SK-N-SH (cell line): ENCODE results near the gene SNX6. TPM values are rescaled to one million over a fixed set of nuclear protein-coding genes. Genes with fewer than 3 reads are reported as not detected.

Experiments used
- CTCF ChIA-PET: fragments of 300-600, 350-600 bp; formaldehyde crosslinking; extraction: SDS; loops from one replicate; lab custom pipeline; 2021; lab: Yijun Ruan, JAX
- POLR2A ChIA-PET: fragments of 350-600 bp; sonication (Branson Sonifier 250); formaldehyde crosslinking; extraction: SDS; loops from one replicate; lab custom pipeline; 2020; ENCODE audit warnings: antibody characterized with exemption, inconsistent platforms; lab: Yijun Ruan, JAX
- DNase-seq: peaks from one replicate; pipeline ENCODE4 v3.0.0; 2012
- H2AFZ ChIP-seq: fragments of 200-600 bp; sonication (generic); 2 replicates; pipeline ENCODE4 v1.8.1; 2016; ENCODE audit warnings: antibody characterized with exemption, mild to moderate bottlenecking, low read depth
- H3F3A ChIP-seq: fragments of 200-600 bp; sonication (generic); replicated peaks from 2 replicates; pipeline ENCODE3; 2016; ENCODE audit warnings: antibody characterized with exemption, mild to moderate bottlenecking; ENCODE audit not compliant: insufficient read depth
- H3K27ac ChIP-seq, 2 experiments: fragments of 200-500 bp in 1 of 2; fragments of 200-600 bp in 1 of 2; sonication (Bioruptor generic) in 1 of 2; sonication (generic), shearing (Covaris generic) in 1 of 2; 2 replicates each; pipeline versions ENCODE4 v1.5.1 to v1.6.1; 2014 to 2016; ENCODE audit warnings: low read depth in 2 of 2, inconsistent platforms in 1 of 2, low read length in 1 of 2, mild to moderate bottlenecking in 1 of 2, mixed read lengths in 1 of 2
- H3K27me3 ChIP-seq: fragments of 200-600 bp; sonication (generic), shearing (Covaris generic); 2 replicates; pipeline ENCODE4 v1.6.1; 2016; ENCODE audit warnings: mixed run types; ENCODE audit not compliant: insufficient read depth
- H3K36me3 ChIP-seq, 2 experiments: fragments of 200-500 bp in 1 of 2; fragments of 200-600 bp in 1 of 2; sonication (Bioruptor generic) in 1 of 2; sonication (generic) in 1 of 2; replicated peaks in 1 of 2; 2 replicates each; pipeline versions ENCODE3 to v1.5.1; 2014 to 2016; ENCODE audit warnings: low read length in 1 of 2, mild to moderate bottlenecking in 1 of 2; ENCODE audit not compliant: insufficient read depth in 2 of 2, control insufficient read depth in 1 of 2
- H3K4me1 ChIP-seq, 2 experiments: fragments of 200-500 bp in 1 of 2; fragments of 200-600 bp in 1 of 2; sonication (Bioruptor generic) in 1 of 2; sonication (generic), shearing (Covaris generic) in 1 of 2; 2 replicates each; pipeline versions ENCODE4 v1.5.1 to v1.6.1; 2014 to 2016; ENCODE audit warnings: low read depth in 1 of 2, low read length in 1 of 2, mixed run types in 1 of 2; ENCODE audit not compliant: insufficient read depth in 2 of 2, control insufficient read depth in 1 of 2
- H3K4me2 ChIP-seq: fragments of 200-600 bp; sonication (generic), shearing (Covaris generic); 2 replicates; pipeline ENCODE4 v1.6.1; 2017; ENCODE audit warnings: mixed run types
- H3K4me3 ChIP-seq, 2 experiments: fragments of 200-500 bp in 1 of 2; fragments of 200-600 bp in 1 of 2; sonication (Bioruptor generic) in 1 of 2; sonication (generic), shearing (Covaris generic) in 1 of 2; 2 replicates each; pipeline versions ENCODE4 v1.5.1 to v1.8.1; 2014 to 2016; ENCODE audit warnings: low read depth in 2 of 2, inconsistent platforms in 1 of 2, low read length in 1 of 2, mild to moderate bottlenecking in 1 of 2, mixed read lengths in 1 of 2, moderate library complexity in 1 of 2
- H3K79me2 ChIP-seq: fragments of 200-600 bp; sonication (generic); 2 replicates; pipeline ENCODE4 v1.8.1; 2017; ENCODE audit warnings: mild to moderate bottlenecking; ENCODE audit not compliant: insufficient read depth
- H3K9ac ChIP-seq: fragments of 200-600 bp; sonication (generic); 2 replicates; pipeline ENCODE4 v1.6.1; 2017; ENCODE audit warnings: mixed run types
- H3K9me2 ChIP-seq: fragments of 200-600 bp; sonication (generic); 2 replicates; pipeline ENCODE4 v1.6.1; 2017; ENCODE audit warnings: mixed run types
- H3K9me3 ChIP-seq: fragments of 200-600 bp; sonication (generic); 2 replicates; pipeline ENCODE4 v1.6.1; 2017; ENCODE audit warnings: mixed run types, mild to moderate bottlenecking, moderate library complexity
- H4K20me1 ChIP-seq: fragments of 200-600 bp; sonication (generic); 2 replicates; pipeline ENCODE4 v1.6.1; 2017; ENCODE audit warnings: mild to moderate bottlenecking, mixed run types; ENCODE audit not compliant: insufficient read depth
- EP300 ChIP-seq, 2 experiments: IDR thresholded peaks; 2 replicates each; pipeline versions ENCODE4 v1.4.0 to v1.6.1; 2012; ENCODE audit warnings: borderline replicate concordance in 1 of 2, low read depth in 1 of 2, low read length in 1 of 2
- EZH2phosphoT487 ChIP-seq: fragments of 200-600 bp; sonication (generic); IDR thresholded peaks from 2 replicates; pipeline ENCODE4 v1.6.1; 2017; ENCODE audit warnings: low read depth, mixed run types, mild to moderate bottlenecking, antibody characterized with exemption, moderate library complexity, borderline replicate concordance
- FOSL2 ChIP-seq: IDR thresholded peaks from 2 replicates; pipeline ENCODE4 v1.4.0; 2012; ENCODE audit warnings: low read depth, mild to moderate bottlenecking, moderate library complexity, borderline replicate concordance
- FOXJ3 ChIP-seq: sonication (generic); formaldehyde crosslinking; IDR thresholded peaks from 2 replicates; pipeline ENCODE4 v1.5.1; 2020; ENCODE audit warnings: mild to moderate bottlenecking, missing genetic modification reagents
- JUND ChIP-seq: IDR thresholded peaks from 2 replicates; pipeline ENCODE4 v1.4.0; 2012
- MEF2A ChIP-seq: IDR thresholded peaks from 2 replicates; pipeline ENCODE4 v1.4.0; 2012; ENCODE audit warnings: low read depth, borderline replicate concordance
- NRF1 ChIP-seq: IDR thresholded peaks from 2 replicates; pipeline ENCODE4 v1.6.1; 2012; ENCODE audit warnings: low read depth, mild to moderate bottlenecking, low read length
- POLR2AphosphoS5 ChIP-seq: IDR thresholded peaks from 2 replicates; pipeline ENCODE4 v1.6.1; 2012; ENCODE audit warnings: low read depth, low read length
- RAD21 ChIP-seq: IDR thresholded peaks from 2 replicates; pipeline ENCODE4 v1.6.1; 2012; ENCODE audit warnings: mild to moderate bottlenecking, low read length
- RCOR1 ChIP-seq: fragments of 150-350 bp; IDR thresholded peaks from 2 replicates; pipeline ENCODE4 v1.6.1; 2017; ENCODE audit warnings: antibody characterized with exemption, low read length
- RXRA ChIP-seq: IDR thresholded peaks from 2 replicates; pipeline ENCODE4 v1.4.0; 2012; ENCODE audit warnings: low read depth, mild to moderate bottlenecking, borderline replicate concordance
- USF1 ChIP-seq: IDR thresholded peaks from 2 replicates; pipeline ENCODE4 v1.4.0; 2012; ENCODE audit warnings: low read depth, borderline replicate concordance
- USF2 ChIP-seq: fragments of 150-350 bp; IDR thresholded peaks from 2 replicates; pipeline ENCODE4 v1.6.1; 2017; ENCODE audit warnings: antibody characterized with exemption, low read length, low read depth, borderline replicate concordance
- WGBS: methylation state at CpG from one replicate; pipeline ENCODE4 v1.1.6; 2017; ENCODE audit warnings: low lambda C conversion rate; 5-methylcytosine and 5-hydroxymethylcytosine counted together
- polyA plus RNA-seq, 3 experiments: library from polyadenylated mRNA; depleted of rRNA; stranded (reverse); fragments of >200 nt; gene quantifications; 2 replicates each; pipeline ENCODE4 v1.2.3, GENCODE V29; 2012
- TF ChIP-seq, protein P1 (sequence below): fragments of 150-350 bp; IDR thresholded peaks from 2 replicates; pipeline ENCODE4 v1.6.1; 2016; ENCODE audit warnings: mild to moderate bottlenecking, low read depth, low read length
- TF ChIP-seq, protein P2 (sequence below): fragments of 200-600 bp; sonication (generic); IDR thresholded peaks from 2 replicates; pipeline ENCODE4 v1.6.1; 2017; ENCODE audit warnings: antibody characterized with exemption, mild to moderate bottlenecking, moderate library complexity

SNX6 gene
- polyA plus RNA-seq, 1 of the 3 experiments (the other 2 are of a cell fraction): 33.1 TPM

- DNase-seq: no peak
- H3K9me3 ChIP-seq: no peaks in the 10 kb centered on the region
- peaks cover 98% of the 10 kb centered on the region for H3K79me2 ChIP-seq
- H3K4me2 ChIP-seq: peak overlapping the region; percentile 48; the same call in 1 of the 2 replicates
- no peak overlapping the region for H3K27ac ChIP-seq
- ChIA-PET POLR2A (no interaction called here), CTCF (no interaction called here)
- peaks cover 0 to under 1% of the 10 kb centered on the region in 2 experiments; a peak in 1 of 4 replicates for H3K4me1 ChIP-seq
- no peak overlapping the region for H2AFZ ChIP-seq
- TF ChIP-seq FOSL2 (no peak), RAD21 (no peak), EZH2phosphoT487 (no peak), EP300 (IDR thresholded peaks at IDR 0.05; ENCODE audit: borderline replicate concordance in 1 of 2, low read depth in 1 of 2, low read length in 1 of 2) (no peak), RXRA (no peak), FOXJ3 (CRISPR knock-in tag) (no peak), POLR2AphosphoS5 (no peak), USF1 (no peak), USF2 (no peak), MEF2A (no peak), NRF1 (no peak), JUND (no peak), RCOR1 (no peak)
- TF ChIP-seq, protein P1, sequence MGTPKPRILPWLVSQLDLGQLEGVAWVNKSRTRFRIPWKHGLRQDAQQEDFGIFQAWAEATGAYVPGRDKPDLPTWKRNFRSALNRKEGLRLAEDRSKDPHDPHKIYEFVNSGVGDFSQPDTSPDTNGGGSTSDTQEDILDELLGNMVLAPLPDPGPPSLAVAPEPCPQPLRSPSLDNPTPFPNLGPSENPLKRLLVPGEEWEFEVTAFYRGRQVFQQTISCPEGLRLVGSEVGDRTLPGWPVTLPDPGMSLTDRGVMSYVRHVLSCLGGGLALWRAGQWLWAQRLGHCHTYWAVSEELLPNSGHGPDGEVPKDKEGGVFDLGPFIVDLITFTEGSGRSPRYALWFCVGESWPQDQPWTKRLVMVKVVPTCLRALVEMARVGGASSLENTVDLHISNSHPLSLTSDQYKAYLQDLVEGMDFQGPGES: no peak
- TF ChIP-seq, protein P2, sequence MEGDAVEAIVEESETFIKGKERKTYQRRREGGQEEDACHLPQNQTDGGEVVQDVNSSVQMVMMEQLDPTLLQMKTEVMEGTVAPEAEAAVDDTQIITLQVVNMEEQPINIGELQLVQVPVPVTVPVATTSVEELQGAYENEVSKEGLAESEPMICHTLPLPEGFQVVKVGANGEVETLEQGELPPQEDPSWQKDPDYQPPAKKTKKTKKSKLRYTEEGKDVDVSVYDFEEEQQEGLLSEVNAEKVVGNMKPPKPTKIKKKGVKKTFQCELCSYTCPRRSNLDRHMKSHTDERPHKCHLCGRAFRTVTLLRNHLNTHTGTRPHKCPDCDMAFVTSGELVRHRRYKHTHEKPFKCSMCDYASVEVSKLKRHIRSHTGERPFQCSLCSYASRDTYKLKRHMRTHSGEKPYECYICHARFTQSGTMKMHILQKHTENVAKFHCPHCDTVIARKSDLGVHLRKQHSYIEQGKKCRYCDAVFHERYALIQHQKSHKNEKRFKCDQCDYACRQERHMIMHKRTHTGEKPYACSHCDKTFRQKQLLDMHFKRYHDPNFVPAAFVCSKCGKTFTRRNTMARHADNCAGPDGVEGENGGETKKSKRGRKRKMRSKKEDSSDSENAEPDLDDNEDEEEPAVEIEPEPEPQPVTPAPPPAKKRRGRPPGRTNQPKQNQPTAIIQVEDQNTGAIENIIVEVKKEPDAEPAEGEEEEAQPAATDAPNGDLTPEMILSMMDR: no peak
- no peaks in the 10 kb centered on the region for H3F3A ChIP-seq
- H3K27me3 ChIP-seq: no peaks in the 10 kb centered on the region
- H3K4me3 ChIP-seq: no peak overlapping the region
- 54% methylated on average over 3 of the region's 3 CpGs for WGBS
- H3K9ac ChIP-seq: no peak overlapping the region
- H3K9me2 ChIP-seq: no peaks in the 10 kb centered on the region
- H3K36me3 ChIP-seq: peaks cover 11 to 66% of the 10 kb centered on the region in 2 experiments
- peaks cover 36% of the 10 kb centered on the region for H4K20me1 ChIP-seq
Measured at GRCh38 chr14:34623506-34623905, 6.4 kb downstream of the SNX6 start.
